Measurements from ENCODE around the gene MAT1A.

Gene MAT1A

GRCh38 chr10:80272793-80273522, 16.5 kb downstream of the MAT1A start:
- TF ChIP-seq Cebpa-rat (IDR thresholded peaks at IDR 0.05): no peak
- no peak overlapping the region for H3K9ac ChIP-seq
- H3K9me3 ChIP-seq (replicated peaks in 1 of 11): no peaks in the 10 kb centered on the region; a peak in 1 of 22 replicates
- H3K27ac ChIP-seq: no peak overlapping the region; a peak in 1 of 22 replicates
- H3K4me1 ChIP-seq: peaks cover 0 to 20% (median 16%) of the 10 kb centered on the region in 10 experiments; a peak in 15 of 20 replicates
- H3K27me3 ChIP-seq: no peaks in the 10 kb centered on the region
- peak overlapping the region in 3 of 11 experiments; percentile 38 to 53 (median 46); a peak in 3 of 22 replicates for H3K4me2 ChIP-seq
- no peaks in the 10 kb centered on the region for H3K36me3 ChIP-seq
- H3K4me3 ChIP-seq: no peak overlapping the region
- no peaks in the 10 kb centered on the region; a peak in 1 of 22 replicates for H4K20me1 ChIP-seq

GRCh38 chr10:80271416-80271815, 18.0 kb downstream of the MAT1A start:
- Histone ChIP-seq H3K9me3 (replicated peaks in 1 of 11) (no peaks in the 10 kb centered on the region; a peak in 1 of 22 replicates), H3K4me3 (no peak overlapping the region), H3K27ac (no peak overlapping the region), H3K9ac (no peak overlapping the region), H3K27me3 (no peaks in the 10 kb centered on the region), H3K4me2 (peak overlapping the region in 9 of 11 experiments; percentile 6 to 58 (median 46); a peak in 14 of 22 replicates), H3K36me3 (no peaks in the 10 kb centered on the region), H4K20me1 (no peaks in the 10 kb centered on the region; a peak in 1 of 22 replicates), H3K4me1 (peaks cover 0 to 20% (median 16%) of the 10 kb centered on the region in 10 experiments; a peak in 15 of 20 replicates)
- no peak for TF ChIP-seq Cebpa-rat (IDR thresholded peaks at IDR 0.05)

GRCh38 chr10:80270887-80271286, 18.6 kb downstream of the MAT1A start:
- no peak overlapping the region for H3K9ac ChIP-seq
- H3K4me1 ChIP-seq: peaks cover 0 to 20% (median 16%) of the 10 kb centered on the region in 10 experiments; a peak in 15 of 20 replicates
- no peaks in the 10 kb centered on the region; a peak in 1 of 22 replicates for H4K20me1 ChIP-seq
- no peaks in the 10 kb centered on the region for H3K27me3 ChIP-seq
- no peak for TF ChIP-seq Cebpa-rat (IDR thresholded peaks at IDR 0.05)
- peak overlapping the region in 8 of 11 experiments; percentile 6 to 58 (median 50); a peak in 9 of 22 replicates for H3K4me2 ChIP-seq
- no peak overlapping the region for H3K4me3 ChIP-seq
- no peaks in the 10 kb centered on the region for H3K36me3 ChIP-seq
- no peaks in the 10 kb centered on the region; a peak in 1 of 22 replicates for H3K9me3 ChIP-seq (replicated peaks in 1 of 11)
- H3K27ac ChIP-seq: no peak overlapping the region

GRCh38 chr10:80268938-80269588, 20.4 kb downstream of the MAT1A start:
- no peaks in the 10 kb centered on the region; a peak in 1 of 22 replicates for H3K9me3 ChIP-seq (replicated peaks in 1 of 11)
- no peak overlapping the region for H3K9ac ChIP-seq
- no peak overlapping the region for H3K4me2 ChIP-seq
- H3K27me3 ChIP-seq: no peaks in the 10 kb centered on the region
- H4K20me1 ChIP-seq: no peaks in the 10 kb centered on the region
- H3K36me3 ChIP-seq: no peaks in the 10 kb centered on the region
- no peak overlapping the region for H3K4me3 ChIP-seq
- peaks cover 0 to 20% (median 16%) of the 10 kb centered on the region in 10 experiments; a peak in 15 of 20 replicates for H3K4me1 ChIP-seq
- H3K27ac ChIP-seq: no peak overlapping the region
- no peak for TF ChIP-seq Cebpa-rat (IDR thresholded peaks at IDR 0.05)

DNA sequence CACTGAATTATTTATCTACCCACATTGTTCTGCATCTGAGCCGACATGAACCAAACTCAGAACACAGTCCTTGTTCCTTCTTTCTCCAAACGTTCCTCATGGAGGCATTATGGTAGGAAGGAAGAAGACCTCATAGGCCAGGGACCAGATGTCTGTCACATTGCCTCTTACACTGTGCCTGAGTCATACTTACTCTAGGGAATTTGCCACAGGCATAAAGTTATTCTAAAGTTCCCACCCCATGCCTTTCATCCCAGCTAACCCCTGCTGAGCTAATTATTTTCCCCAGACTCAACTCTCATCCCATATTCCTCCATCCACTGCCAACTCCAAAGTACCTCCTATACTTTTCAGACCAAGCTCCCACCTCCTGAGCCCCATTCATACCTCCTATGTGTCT, 21.2 kb downstream of the MAT1A start:
- Histone ChIP-seq H3K27ac (no peak overlapping the region), H3K4me1 (peaks cover 0 to 20% (median 16%) of the 10 kb centered on the region in 10 experiments; a peak in 15 of 20 replicates), H3K4me2 (no peak overlapping the region), H3K9ac (no peak overlapping the region), H3K4me3 (no peak overlapping the region), H3K9me3 (replicated peaks in 1 of 11) (no peaks in the 10 kb centered on the region; a peak in 1 of 22 replicates), H4K20me1 (no peaks in the 10 kb centered on the region), H3K36me3 (no peaks in the 10 kb centered on the region), H3K27me3 (no peaks in the 10 kb centered on the region)
- no peak for TF ChIP-seq Cebpa-rat (IDR thresholded peaks at IDR 0.05)

GRCh38 chr10:80266513-80266863, 23.0 kb downstream of the MAT1A start:
- Histone ChIP-seq H3K4me1 (peaks cover 0 to 6% (median 4%) of the 10 kb centered on the region in 10 experiments; a peak in 14 of 20 replicates), H4K20me1 (no peaks in the 10 kb centered on the region), H3K27me3 (no peaks in the 10 kb centered on the region), H3K4me3 (no peak overlapping the region), H3K36me3 (no peaks in the 10 kb centered on the region), H3K9me3 (replicated peaks in 1 of 11) (peaks cover 0 to 10% (median 0%) of the 10 kb centered on the region in 11 experiments; a peak in 4 of 22 replicates), H3K27ac (no peak overlapping the region), H3K4me2 (no peak overlapping the region), H3K9ac (no peak overlapping the region)
- TF ChIP-seq Cebpa-rat (IDR thresholded peaks at IDR 0.05): no peak

DNA sequence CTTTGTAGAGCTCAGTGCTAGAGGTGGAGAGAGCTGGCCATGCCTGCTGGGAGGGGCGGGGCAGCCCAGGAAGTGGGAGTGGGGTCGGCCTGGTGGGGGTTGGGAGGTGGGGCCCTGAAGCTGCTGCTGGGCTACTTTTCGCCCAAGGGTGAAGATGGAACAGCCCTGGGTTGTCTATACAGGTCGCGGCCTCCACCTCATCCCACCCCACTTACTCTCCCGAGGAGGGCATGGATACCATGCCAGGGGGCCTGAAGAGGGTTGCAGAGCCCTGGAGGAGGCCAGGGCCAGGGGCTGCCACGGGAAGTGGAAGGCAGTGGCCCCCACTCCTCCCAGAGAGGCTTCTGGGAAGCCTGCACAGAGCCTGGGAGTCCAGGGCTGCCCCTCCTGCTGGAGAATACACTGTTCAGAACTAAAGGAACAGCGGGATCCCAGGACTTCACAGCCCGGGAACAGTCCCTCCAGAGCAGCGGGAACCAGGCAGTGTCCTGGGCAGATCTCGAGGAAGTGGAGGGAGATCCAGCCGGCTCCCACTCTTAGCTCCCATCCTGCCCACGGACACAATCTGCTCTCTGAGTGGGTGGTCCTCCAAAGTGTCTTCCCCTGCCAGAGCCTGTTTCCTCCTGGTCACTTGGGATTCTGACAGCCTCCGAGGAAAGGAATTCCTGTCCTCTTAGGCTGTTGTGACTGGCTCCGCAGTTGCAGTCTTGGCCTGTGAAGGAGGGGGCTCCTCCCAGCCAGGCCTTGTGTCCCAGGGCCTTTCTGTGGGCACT, 23.5 kb downstream of the MAT1A start:
- Histone ChIP-seq H4K20me1 (no peaks in the 10 kb centered on the region), H3K9me3 (replicated peaks in 1 of 11) (peaks cover 0 to 10% (median 0%) of the 10 kb centered on the region in 11 experiments; a peak in 4 of 22 replicates), H3K27ac (no peak overlapping the region), H3K4me2 (no peak overlapping the region), H3K4me1 (peaks cover 0 to under 1% (median 0%) of the 10 kb centered on the region in 10 experiments; a peak in 1 of 20 replicates), H3K9ac (no peak overlapping the region), H3K27me3 (no peaks in the 10 kb centered on the region), H3K36me3 (no peaks in the 10 kb centered on the region), H3K4me3 (no peak overlapping the region)
- TF ChIP-seq Cebpa-rat (IDR thresholded peaks at IDR 0.05): no peak

GRCh38 chr10:80264081-80265056, 25.1 kb downstream of the MAT1A start:
- H3K9ac ChIP-seq: no peak overlapping the region
- no peaks in the 10 kb centered on the region for H4K20me1 ChIP-seq
- H3K4me3 ChIP-seq: no peak overlapping the region
- no peak overlapping the region for H3K4me2 ChIP-seq
- no peaks in the 10 kb centered on the region for H3K27me3 ChIP-seq
- peaks cover 0 to 10% (median 0%) of the 10 kb centered on the region in 11 experiments; a peak in 3 of 22 replicates for H3K9me3 ChIP-seq (replicated peaks in 1 of 11)
- H3K27ac ChIP-seq: no peak overlapping the region
- peaks cover 0 to 8% (median 1%) of the 10 kb centered on the region in 10 experiments; a peak in 5 of 20 replicates for H3K4me1 ChIP-seq
- no peak for TF ChIP-seq Cebpa-rat (IDR thresholded peaks at IDR 0.05)
- H3K36me3 ChIP-seq: no peaks in the 10 kb centered on the region
